ENCODE measurements around the gene APOM. TPM values are rescaled to one million over a fixed set of nuclear protein-coding genes. Genes with fewer than 3 reads are reported as not detected.

The APOM gene
- total RNA-seq, 2 donors from 2014 or later, result 0.76 to 1.3 TPM

- Mint-ChIP-seq H3K27ac (peak overlapping the region; percentile 93 to 99), H3K4me1 (ENCODE audit: low read depth in 2 of 2) (peaks cover 43 to 48% of the 10 kb centered on the region in 2 donors), H3K4me3 (peak overlapping the region; percentile 97), H3K9me3 (no peaks in the 10 kb centered on the region), H3K36me3 (peaks cover 30% of the 10 kb centered on the region), H3K27me3 (no peaks in the 10 kb centered on the region)
- DNase-seq (ENCODE audit: low spot score) (no peak), ATAC-seq (no peak)
Measured at GRCh38 chr6:31666337-31666965, 10.8 kb downstream of the APOM start.

GRCh38 chr6:31669676-31670075 lies 14.0 kb downstream of the APOM start, which contains the start of gene LY6G5B:
LY6G5B (plus strand) TSS chr6:31669976; CDS start chr6:31670951, 975 bp downstream.
- Mint-ChIP-seq H3K4me3 (no peak within 1 kb of the TSS), H3K36me3 (peaks cover 21% of the 10 kb centered on the region), H3K9me3 (no peaks in the 10 kb centered on the region), H3K4me1 (ENCODE audit: low read depth in 2 of 2) (peaks cover 22 to 26% of the 10 kb centered on the region in 2 donors), H3K27me3 (no peaks in the 10 kb centered on the region), H3K27ac (peak within 1 kb of the TSS in 1 of 2 donors; percentile 21)
- DNase-seq (ENCODE audit: low spot score) (no peak), ATAC-seq (no peak)

- H3K4me1 Mint-ChIP-seq (ENCODE audit: low read depth in 2 of 2), result peaks cover 23% of the 10 kb centered on the region in 2 donors
- DNase-seq (ENCODE audit: low spot score), result no peak
- H3K36me3 Mint-ChIP-seq, result peaks cover 5% of the 10 kb centered on the region
- H3K9me3 Mint-ChIP-seq, result no peaks in the 10 kb centered on the region
- H3K27me3 Mint-ChIP-seq, result no peaks in the 10 kb centered on the region
- H3K27ac Mint-ChIP-seq, result no peak overlapping the region
- ATAC-seq, result no peak
- H3K4me3 Mint-ChIP-seq, result no peak overlapping the region
Measured at GRCh38 chr6:31676322-31676903, 20.7 kb downstream of the APOM start.

DNA sequence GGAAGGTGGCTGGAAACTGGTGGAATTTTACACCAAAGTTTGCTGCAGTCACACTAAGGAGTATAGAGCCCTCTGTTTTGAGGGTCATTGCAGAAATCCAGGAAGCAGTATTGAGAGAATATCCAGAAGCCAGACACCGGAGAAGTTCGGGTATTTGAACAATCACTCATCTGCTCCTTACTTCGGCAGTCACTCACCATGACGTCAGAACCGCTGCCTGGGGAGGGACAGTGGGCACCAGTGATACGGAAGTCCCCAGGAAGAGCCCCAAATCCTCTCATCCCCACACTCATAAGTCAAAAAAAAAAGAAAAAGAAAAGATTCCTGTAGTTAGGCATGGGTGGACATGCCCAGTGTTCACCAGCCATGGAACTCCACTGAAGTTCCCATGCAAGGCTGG lies 21.2 kb downstream of the APOM start:
- no peak for DNase-seq (ENCODE audit: low spot score)
- no peak overlapping the region for H3K4me3 Mint-ChIP-seq
- no peaks in the 10 kb centered on the region for H3K9me3 Mint-ChIP-seq
- peaks cover 25 to 26% of the 10 kb centered on the region in 2 donors for H3K4me1 Mint-ChIP-seq (ENCODE audit: low read depth in 2 of 2)
- no peak for ATAC-seq
- H3K27ac Mint-ChIP-seq, result no peak overlapping the region
- H3K36me3 Mint-ChIP-seq, result peaks cover 5% of the 10 kb centered on the region
- H3K27me3 Mint-ChIP-seq, result no peaks in the 10 kb centered on the region

- Mint-ChIP-seq H3K36me3 (no peaks in the 10 kb centered on the region), H3K27me3 (no peaks in the 10 kb centered on the region), H3K4me3 (no peak overlapping the region), H3K27ac (no peak overlapping the region), H3K4me1 (ENCODE audit: low read depth in 2 of 2) (peaks cover 25 to 26% of the 10 kb centered on the region in 2 donors), H3K9me3 (no peaks in the 10 kb centered on the region)
- DNase-seq (ENCODE audit: low spot score) (no peak), ATAC-seq (no peak)
Measured at GRCh38 chr6:31677955-31678354, 22.3 kb downstream of the APOM start.

GRCh38 chr6:31680226-31681134 lies 24.8 kb downstream of the APOM start, which contains the start of gene LY6G5C:
LY6G5C (minus strand) TSS chr6:31681067; CDS start chr6:31680373, 694 bp downstream.
- no peaks in the 10 kb centered on the region for H3K27me3 Mint-ChIP-seq
- H3K27ac Mint-ChIP-seq, result peak within 1 kb of the TSS; percentile 44 to 89
- H3K9me3 Mint-ChIP-seq, result no peaks in the 10 kb centered on the region
- H3K4me1 Mint-ChIP-seq (ENCODE audit: low read depth in 2 of 2), result peaks cover 26 to 29% of the 10 kb centered on the region in 2 donors
- peak within 1 kb of the TSS; percentile 85 for H3K4me3 Mint-ChIP-seq
- H3K36me3 Mint-ChIP-seq, result no peaks in the 10 kb centered on the region
- DNase-seq (ENCODE audit: low spot score) (no peak), ATAC-seq (peak; percentile 76 to 85)

DNA sequence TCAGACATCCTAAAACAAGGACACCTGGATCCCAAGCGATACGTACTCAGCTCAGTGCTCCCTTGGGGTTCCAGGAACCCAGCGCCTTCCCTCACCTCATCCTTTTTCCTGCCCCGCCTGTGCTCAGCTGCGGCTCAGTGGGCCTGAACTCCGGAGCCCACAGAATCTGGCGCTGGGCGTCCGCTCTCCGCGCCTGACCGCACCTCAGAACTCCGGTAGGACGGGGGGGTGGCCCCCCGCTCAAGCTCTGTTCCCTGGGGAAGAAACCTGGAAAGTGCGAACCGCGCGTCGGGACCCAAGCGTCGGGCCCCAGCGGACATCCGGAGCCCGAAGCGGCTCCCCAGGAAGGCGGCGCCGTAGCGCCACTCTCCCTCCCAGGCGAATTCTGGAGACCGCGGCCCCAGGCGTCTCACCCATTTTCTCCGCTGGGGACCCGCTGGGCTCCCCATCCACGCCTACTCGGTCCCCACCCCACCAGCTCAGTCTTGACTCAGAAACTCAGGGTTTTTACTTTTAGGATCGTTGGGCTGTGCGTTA lies 25.5 kb downstream of the APOM start:
- peak; percentile 70 to 75 for ATAC-seq
- Mint-ChIP-seq H3K27me3 (no peaks in the 10 kb centered on the region), H3K27ac (peak overlapping the region; percentile 44 to 89), H3K4me1 (ENCODE audit: low read depth in 2 of 2) (peaks cover 26 to 29% of the 10 kb centered on the region in 2 donors), H3K36me3 (peaks cover 2% of the 10 kb centered on the region), H3K4me3 (peak overlapping the region; percentile 85), H3K9me3 (no peaks in the 10 kb centered on the region)
- no peak for DNase-seq (ENCODE audit: low spot score)

- peaks cover 5% of the 10 kb centered on the region for H3K36me3 Mint-ChIP-seq
- peaks cover 19 to 22% of the 10 kb centered on the region in 2 donors for H3K4me1 Mint-ChIP-seq (ENCODE audit: low read depth in 2 of 2)
- H3K27me3 Mint-ChIP-seq, result no peaks in the 10 kb centered on the region
- ATAC-seq (no peak), DNase-seq (ENCODE audit: low spot score) (no peak)
- H3K9me3 Mint-ChIP-seq, result no peaks in the 10 kb centered on the region
- no peak overlapping the region for H3K4me3 Mint-ChIP-seq
- H3K27ac Mint-ChIP-seq, result no peak overlapping the region
Measured at GRCh38 chr6:31683591-31683990, 27.9 kb downstream of the APOM start.

DNA sequence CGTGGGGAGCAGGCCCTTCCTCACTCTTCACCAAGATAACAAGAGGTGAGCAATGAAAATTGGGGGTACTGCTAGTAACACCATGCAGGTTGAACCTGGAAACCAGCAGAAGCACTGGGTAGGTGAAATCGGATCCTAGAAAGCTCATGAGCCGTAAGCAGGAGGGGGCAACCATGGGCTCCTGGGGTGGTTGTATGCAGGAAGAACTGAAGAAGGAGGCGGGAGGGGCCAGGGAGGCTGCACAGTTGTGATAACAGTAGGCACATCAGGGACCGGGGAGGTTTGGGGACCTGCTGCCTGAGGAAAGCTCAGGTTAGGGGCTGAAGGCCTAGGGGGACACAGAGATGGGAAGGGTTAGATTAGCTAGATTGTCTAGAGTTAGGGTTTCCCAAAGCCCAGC lies 30.8 kb downstream of the APOM start:
- H3K9me3 Mint-ChIP-seq, result no peaks in the 10 kb centered on the region
- H3K36me3 Mint-ChIP-seq, result peaks cover 5% of the 10 kb centered on the region
- no peak for ATAC-seq
- peak overlapping the region in 1 of 2 donors; percentile 33 for H3K27ac Mint-ChIP-seq
- H3K4me1 Mint-ChIP-seq (ENCODE audit: low read depth in 2 of 2), result peaks cover 3 to 11% of the 10 kb centered on the region in 2 donors
- H3K27me3 Mint-ChIP-seq, result no peaks in the 10 kb centered on the region
- no peak for DNase-seq (ENCODE audit: low spot score)
- H3K4me3 Mint-ChIP-seq, result no peak overlapping the region

DNA sequence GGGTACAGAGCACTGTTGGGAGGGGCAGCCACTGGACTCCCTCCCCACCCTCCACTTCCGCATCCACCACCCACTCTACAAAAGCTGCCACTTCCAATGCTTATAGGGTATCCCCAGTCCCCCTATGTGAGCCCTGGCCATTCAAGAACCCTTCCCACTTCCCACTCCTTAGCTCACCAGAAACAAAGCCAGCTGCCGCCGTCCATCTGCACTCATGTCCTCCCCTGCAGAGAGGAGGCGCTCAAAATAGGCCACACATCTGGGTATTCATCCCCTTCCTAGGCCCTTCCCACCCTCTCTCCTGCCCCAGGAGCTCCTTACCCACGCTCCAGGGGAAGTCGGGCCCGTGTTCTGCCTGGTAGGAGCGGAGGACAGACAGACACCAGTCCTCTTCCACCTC lies 31.6 kb downstream of the APOM start:
- Mint-ChIP-seq H3K27ac (no peak overlapping the region), H3K36me3 (peaks cover 5% of the 10 kb centered on the region), H3K9me3 (no peaks in the 10 kb centered on the region)

GRCh38 chr6:31687860-31688693 lies 32.4 kb downstream of the APOM start:
- Mint-ChIP-seq H3K4me1 (ENCODE audit: low read depth in 2 of 2) (peaks cover 0 to 8% of the 10 kb centered on the region in 2 donors), H3K9me3 (no peaks in the 10 kb centered on the region), H3K4me3 (no peak overlapping the region), H3K27ac (no peak overlapping the region), H3K27me3 (no peaks in the 10 kb centered on the region), H3K36me3 (peaks cover 5% of the 10 kb centered on the region)
- ATAC-seq, result no peak
- peak; percentile 37 for DNase-seq (ENCODE audit: low spot score)

More for the DNA sequence above, 31.6 kb downstream of the APOM start:
- ATAC-seq (no peak), DNase-seq (ENCODE audit: low spot score) (no peak)
- peaks cover 0 to 9% of the 10 kb centered on the region in 2 donors for H3K4me1 Mint-ChIP-seq (ENCODE audit: low read depth in 2 of 2)
- no peaks in the 10 kb centered on the region for H3K27me3 Mint-ChIP-seq
- H3K4me3 Mint-ChIP-seq, result no peak overlapping the region

- peak; percentile 58 for DNase-seq (ENCODE audit: low spot score)
- Mint-ChIP-seq H3K9me3 (no peaks in the 10 kb centered on the region), H3K4me1 (ENCODE audit: low read depth in 2 of 2) (peaks cover 0 to 6% of the 10 kb centered on the region in 2 donors), H3K4me3 (no peak overlapping the region), H3K27me3 (no peaks in the 10 kb centered on the region), H3K36me3 (peaks cover 5% of the 10 kb centered on the region), H3K27ac (peak overlapping the region in 1 of 2 donors; percentile 57)
- peak in 1 of 2 donors; percentile 6 for ATAC-seq
Measured at GRCh38 chr6:31689249-31690110, 33.8 kb downstream of the APOM start.
